Uterus (tissue), 4 donors: ENCODE measurements around the gene SYF2. TPM values are rescaled to one million over a fixed set of nuclear protein-coding genes. Genes with fewer than 3 reads are reported as not detected.
"Not testable (repeated sequence)": the region's sequence is repeated elsewhere in the genome, so short reads cannot be mapped to it uniquely, and the experiment has no call there.

Experiments
- DNase-seq, 2 donors: peaks; one replicate each; pipeline ENCODE4 v3.0.0-alpha.2; 2019 to 2020
- H3K27ac ChIP-seq, 2 donors: fragments of 200-600 bp; sonication (generic); 1 replicate in 1 of 2; 2 replicates in 1 of 2; pipeline ENCODE4 v1.5.1; 2016 to 2018
- H3K27me3 ChIP-seq, 2 donors: fragments of 200-600 bp; sonication (generic); one replicate each; pipeline ENCODE4 v1.5.1; 2018 to 2019; ENCODE audit warnings: control low read depth in 1 of 2
- H3K36me3 ChIP-seq, 2 donors: fragments of 200-600 bp; sonication (generic); one replicate each; pipeline ENCODE4 v1.5.1; 2019; ENCODE audit warnings: control low read depth in 1 of 2
- H3K4me1 ChIP-seq, 2 donors: fragments of 200-600 bp; sonication (generic); one replicate each; pipeline ENCODE4 v1.5.1; 2018 to 2019; ENCODE audit warnings: control low read depth in 1 of 2
- H3K4me3 ChIP-seq, 2 donors: fragments of 200-600 bp; sonication (generic); 1 replicate in 1 of 2; 2 replicates in 1 of 2; pipeline ENCODE4 v1.5.1; 2018 to 2019; ENCODE audit warnings: mild to moderate bottlenecking in 1 of 2
- H3K9me3 ChIP-seq, 2 donors: fragments of 200-600 bp; sonication (generic); one replicate each; pipeline ENCODE4 v1.5.1; 2019; ENCODE audit warnings: control low read depth in 1 of 2
- CTCF ChIP-seq, 4 experiments: fragments of 200-600 bp in 2 of 4; fragments of 450-650 bp in 2 of 4; sonication (generic) in 2 of 4; IDR thresholded peaks; one replicate each; pipeline ENCODE4 v1.5.1; 2016 to 2019; ENCODE audit warnings: antibody characterized with exemption in 4 of 4, mild to moderate bottlenecking in 2 of 4, moderate library complexity in 1 of 4
- POLR2A ChIP-seq, 2 donors: fragments of 450-650 bp; IDR thresholded peaks; one replicate each; pipeline ENCODE4 v1.6.1; 2016; ENCODE audit warnings: antibody characterized with exemption in 2 of 2, mild to moderate bottlenecking in 1 of 2, moderate library complexity in 1 of 2
- intact Hi-C: fragments of 100-400 bp; cut with DNase I; formaldehyde crosslinking; loops from one replicate; pipeline ENCODE4 v1.15.1; 2023; ENCODE audit warnings: low total_unique reads
- total RNA-seq, 4 donors: library from RNA; depleted of rRNA in 3 of 4; stranded (reverse); fragments of >200 nt in 3 of 4; gene quantifications; one replicate each; pipeline versions ENCODE4 v1.1.0 to v1.2.4, GENCODE V29; 2014 to 2023
- donor health status: DM: yes; HTN: yes; CAD: no.

SYF2 gene
- total RNA-seq, 4 donors from 2014 or later = 45.3 to 52.1 (median 47.9) TPM

GRCh38 chr1:25194572-25195020 lies 37.7 kb downstream of the SYF2 start:
- intact Hi-C loops = no loop called here

GRCh38 chr1:25194054-25194453 lies 38.2 kb downstream of the SYF2 start:
- TF ChIP-seq POLR2A (IDR thresholded peaks at IDR 0.05) (no peak), CTCF (IDR thresholded peaks at IDR 0.05) (no peak)
- Histone ChIP-seq H3K9me3 (no peaks in the 10 kb centered on the region), H3K27me3 (no peaks in the 10 kb centered on the region), H3K4me1 (no peaks in the 10 kb centered on the region), H3K27ac (no peak overlapping the region), H3K36me3 (no peaks in the 10 kb centered on the region), H3K4me3 (no peak overlapping the region)
- intact Hi-C loops = no loop called here
- DNase-seq = no peak

More at GRCh38 chr1:25194572-25195020, 37.7 kb downstream of the SYF2 start:
- Histone ChIP-seq H3K4me3 (no peak overlapping the region), H3K27me3 (no peaks in the 10 kb centered on the region), H3K27ac (no peak overlapping the region), H3K4me1 (no peaks in the 10 kb centered on the region), H3K9me3 (no peaks in the 10 kb centered on the region), H3K36me3 (no peaks in the 10 kb centered on the region)
- no peak for DNase-seq
- TF ChIP-seq CTCF (IDR thresholded peaks at IDR 0.05) (no peak), POLR2A (IDR thresholded peaks at IDR 0.05) (no peak)

DNA sequence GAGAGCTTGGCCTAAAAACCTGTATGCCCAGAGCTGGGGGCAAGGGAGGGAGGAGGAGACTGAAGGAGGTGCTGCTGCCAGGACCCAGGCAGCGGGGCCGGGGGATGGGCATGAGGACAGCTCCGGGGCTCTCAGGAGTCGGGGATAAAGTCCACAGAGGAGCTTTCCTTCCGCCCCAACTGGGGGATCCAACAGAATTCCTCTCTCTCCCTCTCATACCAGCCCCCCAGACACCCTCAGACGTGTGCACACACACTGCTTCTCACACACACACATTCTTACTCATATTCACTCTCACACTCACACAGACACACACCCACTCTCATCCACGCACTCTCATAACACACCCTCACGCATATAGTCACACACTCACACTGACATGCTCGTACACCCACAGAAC lies 39.1 kb downstream of the SYF2 start:
- intact Hi-C loops = no loop called here
- no peak for TF ChIP-seq POLR2A (IDR thresholded peaks at IDR 0.05)
- TF ChIP-seq CTCF (IDR thresholded peaks at IDR 0.05) = no peak
- H3K27me3 ChIP-seq = no peaks in the 10 kb centered on the region

GRCh38 chr1:25192154-25192553 lies 40.1 kb downstream of the SYF2 start:
- no peak overlapping the region for H3K4me3 ChIP-seq
- no peaks in the 10 kb centered on the region for H3K27me3 ChIP-seq
- no peaks in the 10 kb centered on the region for H3K36me3 ChIP-seq
- no peak for DNase-seq
- H3K27ac ChIP-seq = no peak overlapping the region
- H3K4me1 ChIP-seq = no peaks in the 10 kb centered on the region
- H3K9me3 ChIP-seq = no peaks in the 10 kb centered on the region
- intact Hi-C loops = no loop called here
- TF ChIP-seq POLR2A (IDR thresholded peaks at IDR 0.05) = no peak
- TF ChIP-seq CTCF (IDR thresholded peaks at IDR 0.05) = no peak

More for the DNA sequence above, 39.1 kb downstream of the SYF2 start:
- no peak overlapping the region for H3K27ac ChIP-seq
- no peaks in the 10 kb centered on the region for H3K4me1 ChIP-seq
- no peak for DNase-seq
- no peak overlapping the region for H3K4me3 ChIP-seq
- H3K36me3 ChIP-seq = no peaks in the 10 kb centered on the region
- H3K9me3 ChIP-seq = no peaks in the 10 kb centered on the region

- Histone ChIP-seq H3K36me3 (no peaks in the 10 kb centered on the region), H3K4me1 (peaks cover 0 to 7% of the 10 kb centered on the region in 2 donors), H3K27ac (no peak overlapping the region), H3K27me3 (no peaks in the 10 kb centered on the region), H3K9me3 (no peaks in the 10 kb centered on the region), H3K4me3 (no peak overlapping the region)
- DNase-seq = no peak
- TF ChIP-seq POLR2A (IDR thresholded peaks at IDR 0.05) (no peak), CTCF (IDR thresholded peaks at IDR 0.05) (no peak)
- intact Hi-C loops = no loop called here
Measured at GRCh38 chr1:25190260-25190659, 42.0 kb downstream of the SYF2 start.

DNA sequence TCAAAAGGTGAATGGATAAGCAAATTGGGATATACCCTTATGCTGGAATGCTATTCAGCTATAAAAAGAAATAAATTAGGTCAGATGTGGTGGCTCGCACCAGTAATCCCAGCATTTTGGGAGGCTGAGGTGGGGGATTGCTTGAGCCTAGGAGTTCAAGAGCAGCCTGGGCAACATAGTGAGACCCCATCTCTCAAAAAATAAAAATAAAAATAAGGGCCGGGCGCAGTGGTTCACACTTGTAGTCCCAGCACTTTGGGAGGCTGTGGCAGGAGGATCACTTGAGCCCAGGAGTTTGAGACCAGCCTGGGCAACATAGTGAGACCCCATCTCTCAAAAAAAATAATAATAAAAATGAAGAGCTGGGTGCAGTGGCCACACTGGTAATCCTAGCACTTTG lies 44.4 kb downstream of the SYF2 start:
- H3K4me1 ChIP-seq, H3K27ac ChIP-seq, H3K27me3 ChIP-seq, H3K4me3 ChIP-seq, DNase-seq, intact Hi-C loops, H3K9me3 ChIP-seq, H3K36me3 ChIP-seq: not testable (repeated sequence)
